A549 (cell line): ENCODE measurements around the gene TVP23B. TPM values are rescaled to one million over a fixed set of nuclear protein-coding genes. Genes with fewer than 3 reads are reported as not detected.
"Not testable (repeated sequence)": the region's sequence is repeated elsewhere in the genome, so short reads cannot be mapped to it uniquely, and the experiment has no call there.

ENCODE experiments used
- ATAC-seq, 2 experiments: fragments of 200-7000 bp in 1 of 2; fragments of >200 bp in 1 of 2; cut with Nextera tagmentation in 1 of 2; cut with Tn5 transposase in 1 of 2; 3 replicates each; pipeline versions ENCODE4 v1.8.0 to v1.9.1; 2018 to 2020; ENCODE audit warnings: mild to moderate bottlenecking in 1 of 2, moderate library complexity in 1 of 2
- CTCF ChIA-PET: fragments of 300-600 bp; sonication (Branson Sonifier 250); formaldehyde crosslinking; extraction: SDS; loops from one replicate; lab custom pipeline; 2021; ENCODE audit warnings: antibody characterized with exemption, inconsistent platforms; lab: Yijun Ruan, JAX
- POLR2A ChIA-PET: fragments of 350-600 bp; formaldehyde crosslinking; extraction: SDS; loops from one replicate; lab custom pipeline; 2021; ENCODE audit warnings: antibody characterized with exemption, inconsistent platforms; lab: Yijun Ruan, JAX
- DNase-seq, 2 experiments: peaks; one replicate each; pipeline versions ENCODE4 v3.0.0 to v3.0.0-alpha.2; 2011 to 2016; ENCODE audit warnings: low read depth in 1 of 2, low spot score in 1 of 2
- FAIRE-seq: peaks from 2 replicates; lab custom pipeline; 2011; peaks lifted over from hg19 to GRCh38; lab: Jason Lieb, UNC
- H3K27ac ChIP-seq, 2 experiments: fragments of >200 bp; sonication (Bioruptor Twin); formaldehyde crosslinking; 3 replicates each; pipeline ENCODE4 v1.5.1; 2016 to 2017
- H3K4me1 ChIP-seq: fragments of >200 bp; sonication (Bioruptor Twin); formaldehyde crosslinking; 3 replicates; pipeline ENCODE4 v1.6.1; 2016
- H3K4me2 ChIP-seq: fragments of >200 bp; sonication (Bioruptor Twin); formaldehyde crosslinking; 3 replicates; pipeline ENCODE4 v1.6.1; 2016
- H3K4me3 ChIP-seq: fragments of >200 bp; sonication (Bioruptor Twin); formaldehyde crosslinking; 3 replicates; pipeline ENCODE4 v1.5.1; 2016
- H3K9me3 ChIP-seq: fragments of >200 bp; sonication (Bioruptor Twin); formaldehyde crosslinking; 3 replicates; pipeline ENCODE4 v1.6.1; 2016
- JUN ChIP-seq, 2 experiments: fragments of >200 bp; sonication (Bioruptor Twin); formaldehyde crosslinking; IDR thresholded peaks; 2 replicates in 1 of 2; 3 replicates in 1 of 2; pipeline ENCODE4 v1.6.1; 2016 to 2017
- WGBS: methylation state at CpG from one replicate; pipeline ENCODE4 v1.1.6; 2017; ENCODE audit errors: missing lambda C conversion rate; 5-methylcytosine and 5-hydroxymethylcytosine counted together
- polyA plus RNA-seq, 4 experiments: library from polyadenylated mRNA; depleted of rRNA in 3 of 4; stranded (reverse); fragments of >200 nt; fragmentation: RNase III in 1 of 4; extraction: RNeasy Plus Mini Kit Qiagen cat#74134 plus additional on column Dnase treatment in 1 of 4; gene quantifications; 2 replicates in 3 of 4; 3 replicates in 1 of 4; pipeline ENCODE4 v1.2.3, GENCODE V29; 2011 to 2017

Gene TVP23B
- polyA plus RNA-seq, 2 of the 4 experiments (the other 2 are of a cell fraction): 85.2 to 134 TPM

DNA sequence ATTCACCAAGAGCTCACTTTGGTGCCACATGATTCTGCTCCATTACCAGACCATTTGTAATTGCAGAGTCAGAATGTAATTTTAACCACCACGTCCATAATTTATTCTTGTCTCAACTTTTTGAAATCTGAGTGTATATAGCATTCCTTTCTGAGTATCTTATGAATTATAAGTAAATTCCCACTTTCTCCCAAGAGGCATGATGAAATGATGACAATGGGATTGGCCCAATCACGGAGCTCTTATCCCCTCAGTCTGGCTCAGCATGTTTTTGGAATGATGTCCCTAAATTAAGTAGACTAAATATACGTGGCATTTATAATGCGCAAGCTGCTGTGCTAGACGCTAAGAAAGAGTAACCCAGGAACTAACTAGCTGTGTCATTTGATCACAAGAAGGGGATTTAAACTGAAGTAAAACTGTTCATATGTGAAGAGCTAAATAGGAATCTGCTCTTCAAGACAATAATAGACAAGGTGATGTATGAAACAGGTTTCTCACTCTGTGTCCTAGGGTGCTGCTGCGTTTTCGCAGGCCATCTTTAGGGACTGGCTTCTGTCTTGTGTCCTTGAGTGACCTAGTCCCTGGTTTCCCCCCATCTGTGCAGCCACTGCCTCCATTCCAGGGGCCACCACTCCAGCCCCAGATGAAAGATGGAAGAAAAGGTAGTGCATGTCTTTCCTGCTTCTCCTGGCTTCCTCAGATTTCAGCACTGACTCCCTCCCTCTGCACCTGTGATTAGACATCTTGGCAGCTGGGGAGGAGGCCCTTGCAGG is 41.2 kb upstream of the TVP23B start:
- POLR2A ChIA-PET, H3K4me3 ChIP-seq, H3K4me1 ChIP-seq, CTCF ChIA-PET, H3K4me2 ChIP-seq, DNase-seq, H3K9me3 ChIP-seq: not testable (repeated sequence)
- 89% methylated on average over 7 of the region's 7 CpGs for WGBS
- H3K27ac ChIP-seq: 0 out of 6 replicates have a peak overlapping the region, but pooled peaks of 1 of the 2 experiments have one; percentile 7
- 0 out of 5 replicates have a peak, but pooled peaks have one; percentile 16 to 41 for TF ChIP-seq JUN (IDR thresholded peaks at IDR 0.05)
- ATAC-seq (peak; percentile 9 to 17; a peak in 4 of 6 replicates), FAIRE-seq (peak; percentile 28)

DNA sequence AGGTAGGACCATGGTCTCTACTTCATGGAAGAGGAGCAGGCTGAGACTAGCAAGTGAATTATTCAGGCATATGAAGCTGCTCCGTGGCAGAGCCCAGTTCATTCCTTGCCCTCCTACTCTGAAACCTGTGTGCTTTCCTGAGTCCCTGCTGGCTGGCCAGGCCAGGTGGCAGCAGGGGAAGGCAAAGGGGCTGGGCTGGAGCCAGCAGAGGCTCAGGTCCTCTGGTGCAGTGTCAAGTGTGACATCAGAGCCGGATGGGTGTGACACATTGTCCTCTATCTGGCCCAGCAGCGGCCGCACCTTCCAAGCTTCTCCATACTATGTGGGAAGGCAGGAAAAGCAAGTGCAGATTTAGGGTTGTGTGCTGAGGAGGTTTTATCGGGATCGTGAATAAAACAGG is 39.8 kb upstream of the TVP23B start:
- DNase-seq, FAIRE-seq, POLR2A ChIA-PET, H3K4me2 ChIP-seq, H3K9me3 ChIP-seq, H3K4me3 ChIP-seq, H3K4me1 ChIP-seq, CTCF ChIA-PET: not testable (repeated sequence)
- H3K27ac ChIP-seq: 0 out of 6 replicates have a peak overlapping the region, but pooled peaks of 1 of the 2 experiments have one; percentile 27
- peak; percentile 35 to 52 for ATAC-seq
- 92% methylated on average over 5 of the region's 6 CpGs for WGBS

DNA sequence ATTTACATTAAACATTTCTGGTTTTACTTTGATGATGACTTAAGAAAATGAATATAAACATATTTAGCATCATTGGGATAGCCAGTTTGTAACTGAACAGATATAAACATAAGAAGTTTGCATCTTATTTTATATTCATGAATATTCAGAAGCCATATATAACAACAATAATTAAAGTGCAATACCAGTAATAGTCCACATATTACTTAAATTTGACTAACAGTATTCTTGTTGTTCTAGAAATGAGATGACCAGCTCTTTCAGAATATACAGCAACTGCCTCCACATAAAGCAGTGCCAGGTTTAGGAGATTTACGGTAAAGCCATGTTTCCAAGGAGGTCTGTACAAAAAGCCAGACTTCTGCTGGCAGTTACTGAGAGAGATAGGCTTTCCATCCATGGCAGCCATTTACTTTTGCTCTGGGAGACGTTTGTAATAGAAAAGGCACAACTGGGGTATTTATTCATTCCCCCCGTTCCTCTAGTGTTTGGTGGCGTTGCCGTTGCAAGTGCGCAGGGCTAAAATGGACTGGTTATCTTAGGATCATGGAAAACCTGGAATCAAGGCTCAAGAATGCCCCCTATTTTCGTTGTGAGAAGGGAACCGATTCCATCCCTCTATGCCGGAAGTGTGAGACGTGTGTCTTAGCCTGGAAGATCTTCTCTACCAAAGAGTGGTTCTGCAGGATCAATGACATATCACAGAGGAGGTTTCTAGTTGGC is 37.1 kb upstream of the TVP23B start, which contains the start of gene FBXW10:
FBXW10 (plus strand) TSS at position 356 of the 723 bp plus-strand sequence; CDS start at position 547, 191 bp downstream.
- H3K4me3 ChIP-seq, DNase-seq, H3K27ac ChIP-seq, H3K4me2 ChIP-seq, POLR2A ChIA-PET, CTCF ChIA-PET, H3K9me3 ChIP-seq, H3K4me1 ChIP-seq: not testable (repeated sequence)
- WGBS: 72% methylated on average over 9 of the region's 10 CpGs
- ATAC-seq (peak in 1 of 2 experiments; percentile 18; a peak in 2 of 6 replicates), FAIRE-seq (peak; percentile 82)

DNA sequence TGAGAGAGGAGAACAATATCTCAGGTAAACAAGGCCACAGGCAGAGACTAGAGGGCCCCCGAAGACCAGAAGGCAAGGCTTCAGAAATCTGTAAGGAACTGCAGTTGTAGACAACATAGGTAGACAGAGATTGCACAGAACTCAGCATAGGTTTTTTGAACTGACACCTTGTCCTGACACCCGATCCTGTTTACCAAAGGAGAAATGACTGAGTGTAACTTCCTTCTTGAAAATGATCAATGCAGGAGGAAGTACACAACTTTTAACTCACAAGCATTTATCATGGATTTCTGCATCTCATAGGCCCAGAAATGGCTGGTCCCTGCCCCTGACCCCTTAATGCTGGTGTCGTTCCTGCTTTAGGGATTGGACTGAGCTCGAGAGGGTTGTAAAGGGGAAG is 36.3 kb upstream of the TVP23B start:
- 70% methylated on average over 4 of the region's 4 CpGs for WGBS
- H3K27ac ChIP-seq, CTCF ChIA-PET, H3K4me2 ChIP-seq, H3K4me3 ChIP-seq, DNase-seq, H3K4me1 ChIP-seq, H3K9me3 ChIP-seq, POLR2A ChIA-PET, ATAC-seq, FAIRE-seq: not testable (repeated sequence)

DNA sequence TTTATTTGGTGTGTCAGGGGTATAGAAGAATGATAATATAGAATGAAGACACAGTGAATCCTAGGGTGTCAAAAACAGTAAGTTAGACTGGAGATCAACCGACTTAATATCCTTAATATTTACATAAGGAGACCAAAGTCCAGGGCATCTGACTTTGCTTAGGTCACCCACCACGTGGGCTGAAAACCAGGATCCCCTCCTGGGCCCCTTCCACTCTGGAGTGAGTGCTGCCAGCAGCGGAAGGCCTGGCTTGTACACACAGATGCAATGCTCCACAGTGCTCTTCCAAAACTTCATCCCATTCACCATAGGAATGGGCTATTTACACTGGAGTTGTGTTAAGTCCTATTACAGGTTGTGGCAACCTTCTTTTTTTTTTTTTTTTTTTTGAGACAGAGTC is 34.4 kb upstream of the TVP23B start:
- H3K4me1 ChIP-seq, H3K4me3 ChIP-seq, DNase-seq, ATAC-seq, H3K4me2 ChIP-seq, H3K9me3 ChIP-seq, POLR2A ChIA-PET, FAIRE-seq, CTCF ChIA-PET: not testable (repeated sequence)
- 0 out of 6 replicates have a peak overlapping the region, but pooled peaks of 1 of the 2 experiments have one; percentile 46 for H3K27ac ChIP-seq
- whole genome bisulfite sequencing: 48% methylated on average over 3 of the region's 3 CpGs

DNA sequence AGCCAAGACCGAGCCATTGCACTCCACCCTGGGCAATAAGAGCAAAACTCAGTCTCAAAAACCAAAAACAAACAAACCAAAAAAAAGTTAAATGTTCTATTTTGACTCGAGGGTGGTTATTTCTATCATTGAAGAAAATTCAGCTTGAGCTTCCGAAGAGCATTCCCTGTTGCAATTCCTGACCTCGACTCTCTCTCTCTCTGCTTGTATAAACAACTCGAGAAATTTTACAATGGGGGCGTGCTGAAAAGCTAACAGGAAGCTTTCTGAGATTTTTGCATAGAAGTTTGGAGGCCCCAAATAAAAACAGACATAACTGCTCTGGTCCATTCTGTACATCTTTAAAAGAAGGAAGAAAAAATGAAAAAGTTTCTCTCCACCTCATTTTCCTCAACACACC is 33.5 kb upstream of the TVP23B start:
- H3K27ac ChIP-seq, CTCF ChIA-PET, H3K4me2 ChIP-seq, H3K9me3 ChIP-seq, DNase-seq, POLR2A ChIA-PET, ATAC-seq, H3K4me3 ChIP-seq, FAIRE-seq, H3K4me1 ChIP-seq: not testable (repeated sequence)
- 61% methylated on average over 6 of the region's 6 CpGs for WGBS

DNA sequence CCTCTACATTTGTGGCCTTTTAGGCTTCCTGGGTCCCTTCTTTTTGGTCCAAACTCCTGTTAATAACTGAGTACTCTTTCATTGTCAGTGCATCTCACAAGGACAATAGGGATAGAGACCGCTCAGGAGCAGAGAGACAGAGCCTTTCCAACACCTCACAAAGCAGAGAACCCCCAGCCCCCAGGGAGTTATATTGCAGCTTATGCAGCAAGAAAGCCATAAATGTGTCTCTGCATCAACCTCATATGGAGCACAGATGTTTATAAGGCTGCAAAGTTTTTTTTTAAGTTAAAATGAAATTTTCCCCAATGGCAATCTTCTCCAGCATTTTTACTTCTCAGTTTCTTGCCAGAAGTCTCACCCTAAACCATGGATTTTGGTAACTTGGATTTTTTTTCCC is 30.7 kb upstream of the TVP23B start:
- H3K4me1 ChIP-seq, FAIRE-seq, DNase-seq, H3K27ac ChIP-seq, H3K9me3 ChIP-seq, H3K4me3 ChIP-seq, ATAC-seq, CTCF ChIA-PET, POLR2A ChIA-PET, H3K4me2 ChIP-seq: not testable (repeated sequence)
- 83% methylated on average over 1 of the region's 1 CpG for WGBS
